Stimulated activated CD8-positive, alpha-beta memory T cell treated with anti-CD3 and anti-CD28 coated beads, Interleukin-15, amount 100 ng/mL, for 48 hours (primary cell): ENCODE measurements around the gene EEF1AKMT3.

Experiments
- DNase-seq, 2 donors: peaks; one replicate each; pipeline ENCODE4 v3.0.0-alpha.2; 2020; ENCODE audit warnings: low read depth in 2 of 2

The EEF1AKMT3 gene

DNA sequence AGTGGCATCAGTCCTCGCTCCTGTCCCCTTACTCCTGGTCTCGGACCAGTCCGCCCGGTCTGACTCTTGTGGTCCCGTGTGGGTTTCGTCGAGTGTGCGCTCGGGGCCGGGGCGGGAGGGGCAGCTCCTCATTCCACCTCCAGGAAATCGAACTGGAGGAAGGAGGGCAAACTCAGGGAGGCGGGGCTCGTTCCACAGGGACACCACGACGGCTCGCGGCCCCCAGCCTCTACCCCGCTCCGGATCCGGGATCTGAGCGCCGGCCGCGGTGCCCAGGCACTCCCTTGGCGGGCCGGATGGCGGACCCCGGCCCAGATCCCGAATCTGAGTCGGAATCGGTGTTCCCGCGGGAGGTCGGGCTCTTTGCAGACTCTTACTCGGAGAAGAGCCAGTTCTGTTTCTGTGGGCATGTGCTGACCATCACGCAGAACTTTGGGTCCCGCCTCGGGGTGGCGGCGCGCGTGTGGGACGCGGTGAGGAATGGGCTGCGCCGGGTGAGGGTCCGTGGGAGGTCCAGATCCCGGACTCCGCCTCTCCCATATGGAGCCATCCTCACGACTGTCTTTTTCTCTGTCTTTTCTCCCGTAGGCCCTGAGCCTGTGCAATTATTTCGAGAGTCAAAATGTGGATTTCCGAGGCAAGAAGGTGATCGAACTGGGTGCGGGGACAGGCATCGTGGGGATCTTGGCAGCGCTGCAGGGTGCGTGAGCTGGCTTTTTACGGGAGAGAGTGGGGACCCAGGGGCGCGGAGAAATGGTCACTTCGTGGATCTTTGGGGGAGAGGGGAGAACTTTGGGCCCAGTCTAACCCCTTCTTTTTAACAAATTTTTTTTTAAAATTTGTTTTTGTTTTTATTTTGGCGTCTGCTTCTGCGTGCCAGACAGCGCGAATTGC is at the start of gene EEF1AKMT3:
Gene EEF1AKMT3, plus strand, starts transcription at position 186 of the 894 bp plus-strand sequence. Its CDS starts 111 bp downstream, at position 297.
- no peak for DNase-seq

DNA sequence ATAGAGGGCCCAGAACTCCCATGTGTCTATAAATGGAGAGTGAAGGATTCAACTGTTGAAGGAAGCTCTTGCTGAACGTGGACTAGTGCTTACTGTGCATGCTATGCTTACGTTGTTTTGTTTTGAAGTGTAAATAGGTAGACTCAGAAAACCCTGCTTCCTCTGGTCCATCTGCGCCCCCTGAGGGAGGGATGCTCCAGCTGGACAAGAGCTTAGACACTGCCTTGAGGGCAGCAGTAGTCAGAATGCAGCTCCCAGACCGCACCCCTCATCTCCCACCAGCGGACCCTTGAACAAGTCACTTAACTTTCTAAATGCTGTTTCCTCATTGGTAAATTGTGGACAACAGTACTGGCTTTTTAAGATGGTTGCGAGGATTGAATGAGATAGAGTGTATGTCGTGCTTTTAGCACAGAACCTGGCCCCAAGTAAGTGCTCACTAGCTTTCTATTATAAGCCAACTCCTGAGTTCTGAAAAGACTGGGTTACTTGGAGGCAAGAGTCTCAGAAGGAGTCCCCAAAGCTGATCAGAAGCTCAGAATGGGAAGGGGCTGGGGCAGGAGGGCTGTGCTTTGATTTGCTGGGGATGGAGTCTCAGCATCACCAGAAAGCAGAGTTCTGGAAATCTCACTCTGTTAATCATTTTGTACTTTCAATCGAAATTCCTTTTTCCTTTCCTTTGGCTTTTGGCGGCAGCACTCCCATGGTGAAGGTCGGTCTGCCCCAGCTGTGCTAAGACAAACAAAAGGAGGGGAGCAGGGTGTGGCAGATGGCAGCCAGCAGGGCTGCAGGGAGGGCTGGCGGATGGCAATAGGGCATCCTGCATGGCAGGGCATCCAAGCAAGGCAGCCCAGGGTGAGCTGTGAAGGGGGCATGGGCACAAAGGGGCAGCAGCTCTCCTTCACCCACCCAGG is 49.4 kb upstream of the EEF1AKMT3 start:
- DNase-seq = no peak

DNA sequence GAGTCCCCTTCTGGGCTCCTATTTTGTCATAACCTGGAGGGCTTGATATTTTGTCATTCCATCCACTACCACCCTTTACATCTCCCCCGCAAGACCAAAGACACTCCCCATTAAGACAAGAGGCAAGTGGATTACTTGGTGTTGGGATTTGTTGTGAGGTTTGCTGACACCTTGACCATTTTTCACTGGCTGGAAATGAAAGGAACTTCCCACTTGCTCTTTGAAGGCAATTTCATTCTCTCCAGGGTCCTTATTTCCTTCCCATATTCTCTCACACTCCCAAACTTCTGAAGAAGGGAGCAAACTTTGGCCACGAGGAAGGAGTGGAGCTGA is 48.8 kb upstream of the EEF1AKMT3 start:
- no peak for DNase-seq

DNA sequence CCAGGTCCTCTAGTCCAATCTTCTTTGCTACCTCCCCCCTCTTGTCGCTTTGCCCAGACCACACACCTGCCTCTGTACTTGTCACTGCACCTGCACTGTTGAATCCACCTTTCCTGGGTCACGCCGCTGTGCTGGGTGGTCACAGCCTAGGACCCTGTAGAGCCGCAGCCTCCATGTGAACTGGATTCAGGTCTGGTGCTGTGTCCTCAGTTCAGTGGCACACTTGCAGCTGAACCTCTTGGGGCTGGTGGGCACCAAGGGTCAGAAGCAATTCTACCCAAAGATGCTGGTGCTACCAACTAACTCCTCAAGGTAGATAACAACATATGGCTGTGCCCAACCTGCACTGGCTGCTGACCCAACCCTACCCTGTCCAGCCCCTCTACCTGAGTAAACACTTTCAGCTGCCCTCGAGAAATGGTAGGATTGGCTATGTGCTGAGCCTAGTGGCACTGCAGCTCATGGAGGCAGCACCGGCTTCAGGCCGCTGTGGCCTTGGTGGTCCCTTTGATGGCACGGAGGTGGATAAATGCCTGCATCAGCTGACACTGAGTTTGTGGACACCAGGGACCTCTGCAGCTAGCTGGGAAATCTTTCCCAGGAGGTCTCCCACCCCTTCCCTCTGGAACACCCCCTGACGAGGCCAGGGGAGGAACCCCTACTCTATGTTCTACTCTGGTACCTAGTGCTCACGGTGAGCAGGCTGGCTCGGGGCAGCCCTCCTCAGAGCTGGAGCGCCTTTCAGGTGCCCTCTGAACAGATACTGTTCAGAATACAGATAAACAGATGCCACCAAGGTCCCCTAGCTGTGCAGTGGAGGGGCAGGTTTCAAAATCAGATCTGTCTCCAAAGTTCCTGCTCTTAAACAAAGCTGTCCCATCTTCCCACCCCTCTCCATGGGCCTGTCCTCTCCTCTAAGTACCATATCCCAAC is 48.1 kb upstream of the EEF1AKMT3 start:
- DNase-seq = no peak

DNA sequence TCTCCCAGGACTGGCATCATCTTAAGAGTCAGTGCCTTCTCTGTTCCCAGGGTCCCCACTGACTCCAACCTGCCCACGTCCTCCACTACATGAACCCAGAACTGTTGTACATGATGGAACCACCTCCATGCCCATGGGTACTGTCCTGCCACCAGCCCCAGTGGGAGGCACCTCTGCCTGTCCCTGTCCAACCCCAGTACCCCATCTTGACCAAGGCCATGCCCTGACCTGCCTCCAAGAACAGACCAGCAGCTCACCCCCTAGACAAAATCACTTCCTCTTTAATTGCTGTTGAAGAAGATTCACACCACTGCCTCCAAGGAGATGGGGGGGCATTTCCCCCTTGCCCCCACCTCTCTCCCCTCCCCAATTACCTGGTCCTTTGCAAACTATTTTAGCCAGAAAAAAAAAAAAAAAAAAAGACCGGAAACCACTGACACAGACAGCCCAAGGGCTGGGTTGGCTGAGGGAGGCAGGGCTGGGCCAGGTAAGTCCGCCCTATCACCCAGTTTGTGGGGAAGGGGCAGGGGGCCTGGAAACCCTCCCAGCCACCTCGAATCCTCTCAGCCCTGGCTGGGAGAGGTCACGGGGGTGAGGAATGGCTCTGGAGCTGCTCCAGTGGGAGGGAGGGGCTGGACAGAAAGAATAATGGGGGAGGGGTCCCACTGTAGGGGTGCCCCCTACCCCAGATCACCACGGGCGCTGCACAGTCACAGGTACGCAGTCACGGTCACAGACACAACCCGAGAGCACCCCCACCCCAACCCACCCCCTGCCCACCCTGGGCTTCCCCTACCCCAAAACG is 47.3 kb upstream of the EEF1AKMT3 start:
- DNase-seq = no peak

DNA sequence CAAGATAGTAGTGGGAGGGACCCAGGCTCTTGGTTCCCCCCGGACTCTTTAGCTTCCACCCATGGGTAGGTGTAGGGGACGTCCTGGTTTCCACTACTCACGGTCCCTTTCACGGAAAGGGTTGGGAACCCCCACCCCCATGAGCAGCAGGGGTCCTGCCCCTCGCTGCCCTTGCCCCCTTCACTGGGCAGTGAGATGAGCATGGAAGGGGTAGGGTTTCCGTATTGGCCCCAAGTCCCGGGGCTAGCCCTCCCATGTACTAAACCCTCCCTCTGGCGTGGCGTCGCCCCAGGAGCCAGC is 46.6 kb upstream of the EEF1AKMT3 start:
- no peak for DNase-seq

DNA sequence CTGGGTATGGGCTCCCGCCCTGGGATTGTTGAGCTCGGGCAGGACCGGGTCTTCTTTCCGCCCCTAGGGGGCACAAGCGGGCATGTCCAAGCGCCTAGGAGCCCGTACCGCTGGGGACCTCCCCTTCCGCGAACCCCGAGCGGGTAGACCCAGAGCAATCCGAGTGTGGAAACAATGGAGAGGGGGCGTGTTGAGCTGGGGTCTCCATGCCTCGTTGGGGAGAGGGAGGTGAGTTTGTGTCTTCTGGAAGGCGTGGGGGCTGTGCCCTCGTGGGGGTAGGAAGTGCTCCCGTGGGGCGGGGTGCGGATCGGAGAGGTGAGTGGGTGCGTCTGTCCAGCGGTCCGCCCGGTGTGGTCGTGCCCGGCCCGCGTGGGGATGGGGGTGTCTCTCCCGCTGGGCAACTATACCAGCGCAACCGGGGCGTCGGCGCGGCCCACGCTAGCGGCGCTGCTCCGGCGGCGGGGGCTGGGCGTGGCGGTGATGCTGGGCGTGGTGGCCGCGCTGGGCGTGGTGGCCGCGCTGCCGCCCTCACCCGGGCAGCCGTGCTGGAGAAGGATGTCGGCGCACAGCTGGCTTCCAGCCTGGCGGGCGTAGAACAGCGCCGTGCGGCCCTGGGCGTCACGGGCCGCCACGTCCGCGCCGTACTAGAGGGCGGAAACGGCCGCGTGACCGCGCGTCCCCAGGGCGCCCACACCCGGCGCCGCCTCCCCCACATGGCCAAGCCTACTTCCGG is 46.1 kb upstream of the EEF1AKMT3 start:
- no peak for DNase-seq

DNA sequence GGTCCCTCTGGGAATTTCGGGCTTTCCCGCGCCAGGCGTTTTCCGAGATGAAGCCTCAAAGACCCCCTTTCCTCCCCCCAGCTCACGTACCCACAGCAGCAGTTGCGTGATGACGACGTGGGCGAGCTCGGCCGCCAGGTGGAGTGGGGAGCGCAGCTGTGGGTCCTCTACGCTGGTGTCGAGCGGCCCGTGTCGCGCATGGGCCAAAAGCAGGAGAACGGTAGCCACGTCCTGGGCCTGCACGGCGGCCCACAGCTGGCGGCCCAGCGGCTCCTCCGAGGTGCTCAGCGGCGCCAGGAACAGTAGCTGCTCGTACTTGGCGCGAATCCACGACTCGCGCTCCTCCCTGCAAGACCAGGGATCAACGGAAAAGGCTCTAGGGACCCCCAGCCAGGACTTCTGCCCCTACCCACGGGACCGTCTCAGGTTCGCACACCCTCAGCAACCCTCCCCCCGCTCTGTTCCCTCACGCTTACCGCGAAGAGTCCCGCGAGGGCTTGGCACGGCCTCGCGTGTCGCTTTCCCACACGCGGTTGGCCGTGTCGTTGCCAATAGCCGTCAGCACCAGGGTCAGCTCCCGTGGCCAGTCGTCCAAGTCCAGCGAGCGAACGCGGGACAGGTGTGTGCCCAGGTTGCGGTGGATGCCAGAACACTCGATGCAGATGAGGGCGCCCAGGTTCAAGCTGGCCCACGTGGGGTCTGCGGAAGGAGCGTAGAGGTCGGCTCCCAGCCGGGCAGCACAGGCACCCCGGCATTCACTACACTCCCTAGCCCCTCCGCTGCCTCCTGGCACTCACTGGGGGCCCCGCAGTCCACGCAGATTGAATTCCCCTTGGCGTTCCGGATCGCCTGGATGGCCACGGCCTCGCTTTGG is 45.3 kb upstream of the EEF1AKMT3 start:
- DNase-seq = no peak

DNA sequence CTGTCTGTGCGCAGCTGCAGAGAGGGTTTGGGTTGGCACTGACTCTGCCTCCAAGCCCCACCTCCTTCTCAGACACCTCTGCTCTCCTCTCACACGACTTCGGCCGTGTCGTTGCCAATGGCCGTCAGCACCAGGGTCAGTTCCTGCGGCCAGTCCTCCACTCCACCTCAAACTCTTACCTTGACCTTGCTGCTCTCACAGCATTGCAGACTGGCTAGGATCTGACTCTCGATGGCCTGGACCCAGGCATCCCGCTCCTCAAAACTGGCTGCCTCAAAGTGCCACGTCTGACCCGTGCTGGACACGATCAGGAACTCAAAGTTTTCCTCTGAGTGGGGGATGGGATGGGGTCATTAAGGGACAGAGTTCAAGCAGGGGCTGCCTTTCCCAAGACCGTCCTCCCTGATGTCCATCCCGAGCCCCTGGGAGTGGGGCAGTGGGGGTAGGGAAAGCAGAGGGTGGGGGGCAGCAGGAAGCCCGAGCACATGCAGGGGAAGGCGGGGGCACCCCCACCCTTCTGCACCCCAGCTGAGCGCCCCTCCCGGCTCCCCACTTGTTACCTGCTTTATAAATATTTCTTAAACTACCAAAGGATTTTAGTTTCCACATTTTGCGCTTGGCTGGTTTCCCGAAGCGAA is 44.5 kb upstream of the EEF1AKMT3 start:
- DNase-seq = no peak

DNA sequence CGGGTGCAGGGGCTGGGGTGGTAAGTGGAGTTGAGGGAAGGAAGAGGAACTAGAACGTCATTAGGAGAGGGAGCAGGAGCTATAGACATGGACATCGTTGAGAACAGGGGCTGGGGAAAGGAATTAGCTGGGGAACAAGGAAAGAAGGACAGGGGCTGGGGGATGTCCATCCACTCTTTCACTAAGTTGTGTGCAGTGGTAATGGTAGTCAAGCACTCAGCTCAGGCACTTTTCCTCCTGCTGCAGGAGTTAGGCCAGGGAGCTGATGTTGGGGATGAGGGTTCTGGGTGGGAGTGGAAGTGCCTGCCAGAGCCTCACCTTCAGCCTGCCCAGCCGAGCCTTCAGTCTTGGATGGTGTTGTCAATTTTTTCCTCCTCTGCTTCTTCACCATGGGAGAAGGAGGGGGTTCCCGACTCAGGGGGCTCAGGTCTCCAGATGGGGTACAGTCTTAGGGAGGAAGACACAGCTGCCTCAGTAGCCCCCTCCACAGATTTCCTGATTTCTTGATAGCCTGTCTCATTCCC is 43.0 kb upstream of the EEF1AKMT3 start:
- no peak for DNase-seq

DNA sequence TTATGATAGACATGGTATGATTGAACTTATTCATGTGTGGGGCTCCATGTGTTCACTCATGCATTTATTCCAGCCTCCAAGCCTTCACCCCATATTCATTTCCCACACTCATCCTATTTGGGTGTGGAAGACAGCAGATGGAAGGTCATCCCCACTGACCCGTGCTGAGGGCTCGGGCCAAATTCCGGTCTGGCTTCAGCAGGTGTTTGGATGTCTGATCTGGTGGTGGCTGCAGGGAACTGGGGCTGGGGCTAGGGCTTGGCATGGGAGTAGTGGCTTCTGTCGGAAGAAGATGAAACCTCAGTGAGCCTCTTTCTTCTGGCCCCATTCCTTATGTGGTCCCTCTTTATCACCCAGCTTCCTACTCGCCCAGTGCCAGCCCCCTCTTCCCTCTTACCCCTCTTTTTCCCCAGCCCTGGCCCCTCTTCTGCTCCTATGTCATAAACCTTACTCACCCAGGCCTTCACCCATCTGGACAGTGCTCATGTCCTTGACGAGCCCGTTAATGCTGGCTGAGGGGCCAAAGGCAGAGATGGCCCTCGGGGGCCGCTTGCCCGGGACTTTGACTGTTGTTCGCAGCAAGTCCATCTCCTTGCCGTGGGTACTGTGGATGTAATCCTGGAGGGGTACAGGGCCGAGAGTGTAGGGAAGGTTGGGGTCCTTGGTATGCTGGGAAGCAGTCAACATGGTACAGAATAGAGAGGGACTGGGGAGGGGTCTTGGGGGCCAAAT is 41.9 kb upstream of the EEF1AKMT3 start:
- DNase-seq = no peak

DNA sequence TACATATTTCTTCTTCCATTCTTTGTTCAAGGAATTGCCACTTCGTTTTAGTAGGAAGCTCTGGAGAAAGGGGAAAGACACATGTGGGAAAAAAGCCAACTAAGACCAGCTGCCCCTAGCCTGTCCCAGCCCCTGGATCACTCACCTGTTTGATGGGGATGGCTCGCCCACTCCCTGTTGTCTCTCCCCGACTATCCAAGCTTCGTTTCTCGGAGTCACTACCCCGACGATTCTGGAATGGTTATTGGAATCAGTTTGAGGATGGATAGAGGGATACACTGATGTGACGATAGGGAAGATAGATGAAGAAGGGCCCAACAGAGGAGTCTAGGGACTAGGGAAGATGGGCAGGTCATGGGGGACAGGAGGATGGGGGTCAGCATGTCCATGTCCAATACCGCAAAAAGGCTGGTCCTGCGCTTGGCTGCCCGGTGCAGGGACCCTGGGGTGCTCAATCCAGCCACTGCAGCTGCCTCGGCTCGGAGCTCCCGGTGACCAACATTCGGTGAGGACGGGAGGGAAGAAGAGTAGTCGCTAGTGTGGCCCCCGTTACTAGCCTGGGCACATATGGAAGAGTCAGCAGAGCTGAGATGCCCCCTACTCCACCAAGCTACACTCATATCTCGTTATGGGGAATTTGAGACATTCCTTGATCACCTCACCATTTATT is 40.9 kb upstream of the EEF1AKMT3 start:
- DNase-seq = no peak

DNA sequence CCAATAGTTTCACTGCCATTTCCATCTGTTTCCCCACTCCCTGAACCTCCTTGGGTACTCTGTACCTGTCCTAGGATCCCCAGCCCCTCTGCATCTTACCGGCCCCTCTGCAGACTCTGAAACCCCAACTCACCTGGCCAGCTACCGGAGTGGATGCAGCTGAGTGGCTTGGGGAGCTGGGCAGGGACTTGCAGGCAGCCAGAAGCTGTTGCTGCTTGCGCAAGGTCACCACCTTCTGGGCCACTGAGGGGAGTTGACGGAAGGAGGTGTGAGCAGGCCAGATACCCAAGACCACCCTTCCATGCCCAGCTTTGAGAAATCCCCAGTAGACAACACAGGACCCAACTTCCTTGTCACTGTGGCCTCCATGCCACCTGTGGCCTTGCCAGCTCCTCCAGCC is 40.1 kb upstream of the EEF1AKMT3 start:
- no peak for DNase-seq

DNA sequence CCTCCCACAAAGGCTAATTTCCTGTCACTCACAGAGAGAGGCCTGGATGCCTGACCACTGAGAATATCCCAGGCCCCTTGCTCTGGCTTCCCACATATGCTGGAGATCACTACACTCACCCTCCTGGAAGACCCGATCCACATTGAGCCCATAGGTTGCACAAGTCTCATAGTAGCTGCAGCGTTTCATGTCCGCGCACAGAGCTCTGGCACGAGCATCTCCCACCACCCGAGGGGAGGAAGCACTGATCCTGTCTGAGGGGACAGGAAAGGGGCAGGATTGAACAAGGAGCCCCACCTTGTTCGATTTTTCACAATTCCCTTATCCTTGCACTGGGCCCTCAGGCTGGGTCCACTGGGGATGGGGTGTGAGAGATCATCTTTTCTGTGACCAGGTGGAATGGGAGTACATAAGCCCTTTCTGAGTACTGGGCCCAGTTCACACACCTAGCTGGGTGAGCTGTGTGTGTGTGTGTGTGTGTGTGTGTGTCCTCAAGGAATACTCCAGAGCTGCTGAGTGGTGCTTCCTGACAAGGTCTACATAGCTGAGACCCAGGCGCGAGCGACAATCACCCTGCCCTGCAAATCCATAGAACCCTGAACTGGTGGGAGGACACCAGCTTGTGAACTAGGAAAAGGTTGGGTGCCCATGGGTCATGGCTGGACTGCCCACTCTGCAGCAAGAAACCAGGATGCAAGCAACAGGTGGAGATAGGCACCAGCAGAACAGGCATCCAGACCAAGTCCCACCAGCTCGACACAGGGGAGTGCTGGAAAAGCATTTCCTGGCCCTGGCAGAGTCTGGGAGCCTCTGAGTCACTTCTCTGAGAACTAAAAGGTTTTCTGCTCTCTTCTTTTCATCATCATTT is 39.5 kb upstream of the EEF1AKMT3 start:
- DNase-seq = no peak

DNA sequence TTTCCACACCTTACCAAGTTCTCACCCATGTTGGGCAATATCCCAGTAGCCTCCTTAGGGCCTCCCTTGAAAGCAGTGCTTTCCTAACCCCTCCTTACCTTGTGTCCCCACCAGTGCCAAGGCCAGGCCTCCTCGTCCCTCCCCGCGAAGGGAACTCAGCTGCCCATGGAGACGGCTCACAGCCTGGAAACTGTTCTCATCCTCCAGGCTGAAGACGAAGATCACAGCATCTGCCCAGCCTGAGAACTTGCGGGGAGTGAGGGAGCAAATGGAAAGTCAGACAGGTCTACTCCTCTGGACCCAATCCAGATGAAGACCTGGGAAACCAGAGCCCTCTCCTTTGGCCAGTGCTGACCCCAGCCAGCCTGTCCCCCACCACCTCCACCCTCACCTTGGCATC is 38.5 kb upstream of the EEF1AKMT3 start:
- DNase-seq = no peak

DNA sequence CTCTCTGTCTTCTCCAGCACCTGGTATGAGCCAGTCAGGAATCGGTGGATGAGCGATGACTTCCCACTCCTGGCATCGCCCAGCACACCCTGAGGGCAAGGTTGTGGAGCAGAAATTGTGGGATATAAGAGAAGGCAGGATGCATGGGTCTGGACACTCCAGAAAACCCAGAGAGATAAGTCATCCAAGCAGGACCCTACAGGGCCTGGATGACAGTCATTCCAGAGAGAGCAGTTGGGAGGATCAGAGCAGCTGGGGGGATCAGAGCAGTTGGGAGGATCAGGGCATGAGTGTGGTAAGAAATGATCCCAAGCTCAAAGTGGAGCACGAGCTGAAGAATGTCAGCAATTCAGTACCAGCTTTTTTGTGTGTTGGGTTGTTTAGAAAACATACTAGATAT is 37.8 kb upstream of the EEF1AKMT3 start:
- no peak for DNase-seq
